Measurements from ENCODE around the gene MED29.

- no peak for TF ChIP-seq FOS (IDR thresholded peaks at IDR 0.05; ENCODE audit: low read depth, low read length)
- no peak for TF ChIP-seq CTCF (conservative IDR thresholded peaks at IDR 0.05; ENCODE audit: low read depth, low read length)
- no peak for TF ChIP-seq RAD21 (IDR thresholded peaks at IDR 0.05; ENCODE audit: low read length)
- no peak for TF ChIP-seq POLR2A (IDR thresholded peaks at IDR 0.05; ENCODE audit: low read depth, low read length)
- TF ChIP-seq MAFK (IDR thresholded peaks at IDR 0.05; ENCODE audit: low read depth, low read length): no peak
- TF ChIP-seq USF2 (IDR thresholded peaks at IDR 0.05; ENCODE audit: low read depth, low read length): no peak
- TF ChIP-seq CEBPB (IDR thresholded peaks at IDR 0.05; ENCODE audit: low read depth, low read length): no peak
- no peak for TF ChIP-seq MXI1 (IDR thresholded peaks at IDR 0.05; ENCODE audit: borderline replicate concordance, low read depth, low read length)
- no peak for TF ChIP-seq MAZ (IDR thresholded peaks at IDR 0.05; ENCODE audit: borderline replicate concordance, low read depth, low read length)
- no peak for TF ChIP-seq RCOR1 (IDR thresholded peaks at IDR 0.05; ENCODE audit: insufficient replicate concordance, low read length)
Measured at GRCh38 chr19:39381910-39382611, 9.1 kb upstream of the MED29 start.
